ENCODE results near the gene NRP2. TPM values are rescaled to one million over a fixed set of nuclear protein-coding genes. Genes with fewer than 3 reads are reported as not detected.

NRP2 gene
- total RNA-seq = 20.0 TPM

GRCh38 chr2:205682239-205682970 lies at the start of gene NRP2:
Gene NRP2, plus strand, starts transcription at chr2:205682501. Its CDS starts 790 bp downstream, at chr2:205683291.
- peak; percentile 74 for ATAC-seq

- no peak for ATAC-seq
Observed at GRCh38 chr2:205633994-205634393, 48.3 kb upstream of the NRP2 start.

- no peak for ATAC-seq
Observed at GRCh38 chr2:205636549-205637319, 45.6 kb upstream of the NRP2 start.

- peak; percentile 52 for ATAC-seq
Observed at GRCh38 chr2:205637320-205637602, 45.0 kb upstream of the NRP2 start.

GRCh38 chr2:205637779-205638503 lies 44.4 kb upstream of the NRP2 start:
- ATAC-seq = peak; percentile 58

- no peak for ATAC-seq
Observed at GRCh38 chr2:205640716-205641115, 41.6 kb upstream of the NRP2 start.

- no peak for ATAC-seq
Observed at GRCh38 chr2:205642599-205643356, 39.5 kb upstream of the NRP2 start.

GRCh38 chr2:205643391-205643885 lies 38.9 kb upstream of the NRP2 start:
- no peak for ATAC-seq

- ATAC-seq = no peak
Observed at GRCh38 chr2:205644018-205644417, 38.3 kb upstream of the NRP2 start.

- no peak for ATAC-seq
Observed at GRCh38 chr2:205646680-205647079, 35.6 kb upstream of the NRP2 start.

GRCh38 chr2:205650450-205650849 lies 31.9 kb upstream of the NRP2 start:
- ATAC-seq = peak; percentile 96

- ATAC-seq = no peak
Observed at GRCh38 chr2:205650931-205651330, 31.4 kb upstream of the NRP2 start.

- ATAC-seq = no peak
Observed at GRCh38 chr2:205651719-205652118, 30.6 kb upstream of the NRP2 start.

- ATAC-seq = no peak
Observed at GRCh38 chr2:205654878-205655605, 27.3 kb upstream of the NRP2 start.

- ATAC-seq = no peak
Observed at GRCh38 chr2:205655779-205656456, 26.4 kb upstream of the NRP2 start.

- no peak for ATAC-seq
Observed at GRCh38 chr2:205656461-205656860, 25.8 kb upstream of the NRP2 start.

GRCh38 chr2:205656941-205657340 lies 25.4 kb upstream of the NRP2 start:
- ATAC-seq = no peak

GRCh38 chr2:205657579-205657978 lies 24.7 kb upstream of the NRP2 start:
- no peak for ATAC-seq

- ATAC-seq = peak; percentile 46
Observed at GRCh38 chr2:205658068-205658467, 24.2 kb upstream of the NRP2 start.

GRCh38 chr2:205658572-205658971 lies 23.7 kb upstream of the NRP2 start:
- ATAC-seq = peak; percentile 70

- ATAC-seq = no peak
Observed at GRCh38 chr2:205659922-205660321, 22.4 kb upstream of the NRP2 start.
